RPMI8226 (cell line): Measurements from ENCODE around the gene EXOC5.

Experiments
- DNase-seq: peaks from one replicate; pipeline ENCODE4 v3.0.0-alpha.2; 2015

Gene EXOC5

GRCh38 chr14:57153286-57153685 lies 115.4 kb downstream of the EXOC5 start:
- no peak for DNase-seq
